ENCODE data around the gene CUL4B.

CUL4B gene

DNA sequence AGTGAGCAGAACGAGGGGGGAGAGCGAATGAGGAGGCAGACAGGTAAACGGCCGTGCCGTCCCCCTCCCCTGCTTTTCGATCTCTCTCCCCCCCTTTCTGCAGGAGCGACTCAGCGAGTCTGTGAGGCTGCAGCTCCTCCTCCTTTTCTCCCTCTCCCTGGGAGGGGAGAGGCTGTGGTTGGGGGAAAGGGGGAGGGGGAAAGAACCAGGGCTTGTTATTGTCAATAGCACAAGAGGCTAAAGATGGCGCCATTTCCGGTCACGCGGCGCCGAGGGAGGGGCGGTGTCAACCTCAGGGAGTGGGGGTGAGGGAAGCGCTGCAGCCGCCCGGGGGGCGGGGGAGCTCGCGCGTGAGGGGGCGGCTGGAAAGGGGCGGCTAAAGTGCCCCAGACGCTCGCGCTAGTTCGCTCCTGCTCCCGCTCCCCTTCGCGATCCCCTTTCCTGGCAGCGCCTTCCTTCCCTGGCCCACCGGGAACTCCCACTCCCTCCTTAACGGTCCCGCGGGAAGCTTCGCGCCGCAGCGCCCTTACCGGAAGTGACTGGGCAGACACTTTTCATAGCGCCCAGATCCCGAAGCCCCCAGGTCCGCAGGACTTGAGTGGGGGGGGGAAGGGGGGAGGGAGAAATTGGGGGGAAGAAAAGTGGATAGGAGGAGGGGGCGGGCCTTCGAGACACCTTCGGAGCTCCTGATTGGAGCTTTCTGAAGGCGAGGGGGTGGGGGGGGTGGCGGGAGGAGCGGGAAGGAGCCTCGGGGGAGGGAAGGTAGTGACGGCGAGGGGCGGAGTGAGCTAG lies at the start of gene CUL4B:
Gene CUL4B (minus strand): TSS at position 121 of the 792 bp plus-strand sequence. CDS start 324 bp downstream, outside the sequence.
- H3K27me3 ChIP-seq (ENCODE audit: control insufficient read depth, low read length) = no peaks in the 10 kb centered on the region
- H3K4me3 ChIP-seq (ENCODE audit: low read length) = peak within 1 kb of the TSS; percentile 92
- peaks cover 17% of the 10 kb centered on the region for H3K4me1 ChIP-seq (ENCODE audit: control insufficient read depth, low read length)
- H3F3A ChIP-seq (ENCODE audit: control insufficient read depth, insufficient read depth) = no peaks in the 10 kb centered on the region
- H3K36me3 ChIP-seq (ENCODE audit: control insufficient read depth, low read length) = peaks cover 31% of the 10 kb centered on the region
- peak within 1 kb of the TSS; percentile 89 for H3K27ac ChIP-seq (ENCODE audit: low read depth, low read length)
- H4K20me1 ChIP-seq (ENCODE audit: control insufficient read depth, insufficient read depth, low read depth, low read length) = no peaks in the 10 kb centered on the region
- peak within 1 kb of the TSS; percentile 78 for H3K4me2 ChIP-seq (ENCODE audit: low read length)
- peaks cover 40% of the 10 kb centered on the region for H3K79me2 ChIP-seq (ENCODE audit: control insufficient read depth, low read length)
- no peaks in the 10 kb centered on the region for H3K9me2 ChIP-seq (replicated peaks; ENCODE audit: control insufficient read depth, low read length)
- H3K9me3 ChIP-seq (ENCODE audit: control insufficient read depth, insufficient read depth, low read length) = no peaks in the 10 kb centered on the region
- TF ChIP-seq, protein P1, sequence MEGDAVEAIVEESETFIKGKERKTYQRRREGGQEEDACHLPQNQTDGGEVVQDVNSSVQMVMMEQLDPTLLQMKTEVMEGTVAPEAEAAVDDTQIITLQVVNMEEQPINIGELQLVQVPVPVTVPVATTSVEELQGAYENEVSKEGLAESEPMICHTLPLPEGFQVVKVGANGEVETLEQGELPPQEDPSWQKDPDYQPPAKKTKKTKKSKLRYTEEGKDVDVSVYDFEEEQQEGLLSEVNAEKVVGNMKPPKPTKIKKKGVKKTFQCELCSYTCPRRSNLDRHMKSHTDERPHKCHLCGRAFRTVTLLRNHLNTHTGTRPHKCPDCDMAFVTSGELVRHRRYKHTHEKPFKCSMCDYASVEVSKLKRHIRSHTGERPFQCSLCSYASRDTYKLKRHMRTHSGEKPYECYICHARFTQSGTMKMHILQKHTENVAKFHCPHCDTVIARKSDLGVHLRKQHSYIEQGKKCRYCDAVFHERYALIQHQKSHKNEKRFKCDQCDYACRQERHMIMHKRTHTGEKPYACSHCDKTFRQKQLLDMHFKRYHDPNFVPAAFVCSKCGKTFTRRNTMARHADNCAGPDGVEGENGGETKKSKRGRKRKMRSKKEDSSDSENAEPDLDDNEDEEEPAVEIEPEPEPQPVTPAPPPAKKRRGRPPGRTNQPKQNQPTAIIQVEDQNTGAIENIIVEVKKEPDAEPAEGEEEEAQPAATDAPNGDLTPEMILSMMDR (IDR thresholded peaks at IDR 0.05; ENCODE audit: low read depth, low read length, poor library complexity, severe bottlenecking) = no peak
- TF ChIP-seq EZH2phosphoT487 (IDR thresholded peaks at IDR 0.05; ENCODE audit: borderline replicate concordance, low read length) = no peak

DNA sequence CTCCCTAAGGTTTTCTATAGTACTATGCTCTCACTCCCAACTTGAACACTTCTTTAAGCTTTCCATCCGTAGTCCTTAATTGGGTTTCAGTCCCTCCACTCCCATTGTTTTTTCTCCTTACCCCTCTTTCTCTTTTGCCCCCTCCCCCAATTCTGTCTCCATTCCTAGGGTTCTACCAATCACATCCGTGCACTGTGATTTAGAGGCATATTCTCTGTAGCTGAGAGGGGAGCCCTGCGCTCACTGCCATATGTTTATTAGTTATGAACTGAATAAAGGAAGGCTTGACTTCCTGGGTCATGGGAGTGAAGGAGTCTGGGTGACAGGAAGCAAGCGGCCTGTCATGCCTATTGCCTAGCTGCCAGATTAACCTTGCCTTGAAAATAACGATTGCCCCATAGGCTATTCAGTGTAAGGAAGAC lies 43.6 kb upstream of the CUL4B start:
- H3K9me2 ChIP-seq (replicated peaks; ENCODE audit: control insufficient read depth, low read length) = no peaks in the 10 kb centered on the region
- no peak for TF ChIP-seq EZH2phosphoT487 (IDR thresholded peaks at IDR 0.05; ENCODE audit: borderline replicate concordance, low read length)
- TF ChIP-seq, protein P1 (IDR thresholded peaks at IDR 0.05; ENCODE audit: low read depth, low read length, poor library complexity, severe bottlenecking) = no peak
- no peaks in the 10 kb centered on the region for H3K27me3 ChIP-seq (ENCODE audit: control insufficient read depth, low read length)
- peaks cover 12% of the 10 kb centered on the region; the same call in 1 of the 2 replicates for H3K4me1 ChIP-seq (ENCODE audit: control insufficient read depth, low read length)
- H3K79me2 ChIP-seq (ENCODE audit: control insufficient read depth, low read length) = peaks cover 37% of the 10 kb centered on the region
- H3K36me3 ChIP-seq (ENCODE audit: control insufficient read depth, low read length) = peaks cover 25% of the 10 kb centered on the region
- H3K4me3 ChIP-seq (ENCODE audit: low read length) = peak overlapping the region; percentile 77
- no peaks in the 10 kb centered on the region for H3F3A ChIP-seq (ENCODE audit: control insufficient read depth, insufficient read depth)
- no peaks in the 10 kb centered on the region for H4K20me1 ChIP-seq (ENCODE audit: control insufficient read depth, insufficient read depth, low read depth, low read length)
- H3K9me3 ChIP-seq (ENCODE audit: control insufficient read depth, insufficient read depth, low read length) = no peaks in the 10 kb centered on the region
- H3K27ac ChIP-seq (ENCODE audit: low read depth, low read length) = peak overlapping the region; percentile 88
- peak overlapping the region; percentile 81 for H3K4me2 ChIP-seq (ENCODE audit: low read length)

DNA sequence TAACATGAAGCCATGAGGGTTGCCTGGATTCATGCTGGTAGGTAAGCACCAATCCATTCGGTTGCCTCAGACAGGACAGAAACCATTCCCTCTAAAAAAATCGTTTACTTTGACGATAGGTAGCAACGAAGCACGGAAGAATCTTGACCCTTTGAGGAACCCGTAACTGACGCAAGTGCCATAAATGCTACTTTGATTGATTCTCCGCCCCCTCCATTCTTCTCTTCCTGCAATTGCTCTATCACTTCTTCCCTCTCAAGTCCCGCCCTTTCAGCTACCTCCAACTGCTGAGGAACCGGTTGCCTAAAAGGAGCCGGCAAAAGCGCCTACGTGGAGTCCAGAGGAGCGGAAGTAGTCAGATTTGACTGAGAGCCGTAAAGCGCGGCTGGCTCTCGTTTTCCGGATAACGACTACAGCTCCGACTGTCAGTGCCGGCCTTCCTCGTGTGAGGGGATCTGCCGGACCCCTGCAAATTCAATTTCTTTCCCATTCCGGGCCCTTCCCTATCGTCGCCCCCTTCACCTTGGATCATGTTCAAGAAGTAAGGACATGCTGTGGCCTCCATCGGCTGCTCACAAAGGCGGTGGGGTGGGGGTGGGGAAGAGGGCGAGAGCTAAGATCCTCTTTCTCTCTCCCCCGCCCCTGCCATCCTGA lies 43.1 kb upstream of the CUL4B start, which contains the start of gene MCTS1:
Gene MCTS1 (plus strand): TSS at position 395 of the 654 bp plus-strand sequence. CDS start 136 bp downstream, at position 531.
- Histone ChIP-seq H3K4me1 (ENCODE audit: control insufficient read depth, low read length) (peaks cover 12% of the 10 kb centered on the region; the same call in 1 of the 2 replicates), H3K9me2 (replicated peaks; ENCODE audit: control insufficient read depth, low read length) (no peaks in the 10 kb centered on the region), H3K4me3 (ENCODE audit: low read length) (peak within 1 kb of the TSS; percentile 77), H3K4me2 (ENCODE audit: low read length) (peak within 1 kb of the TSS; percentile 81), H3F3A (ENCODE audit: control insufficient read depth, insufficient read depth) (no peaks in the 10 kb centered on the region), H3K79me2 (ENCODE audit: control insufficient read depth, low read length) (peaks cover 37% of the 10 kb centered on the region), H3K27ac (ENCODE audit: low read depth, low read length) (peak within 1 kb of the TSS; percentile 88), H3K36me3 (ENCODE audit: control insufficient read depth, low read length) (peaks cover 25% of the 10 kb centered on the region), H3K27me3 (ENCODE audit: control insufficient read depth, low read length) (no peaks in the 10 kb centered on the region), H3K9me3 (ENCODE audit: control insufficient read depth, insufficient read depth, low read length) (no peaks in the 10 kb centered on the region), H4K20me1 (ENCODE audit: control insufficient read depth, insufficient read depth, low read depth, low read length) (no peaks in the 10 kb centered on the region)
- TF ChIP-seq, protein P1 (IDR thresholded peaks at IDR 0.05; ENCODE audit: low read depth, low read length, poor library complexity, severe bottlenecking) = no peak
- no peak for TF ChIP-seq EZH2phosphoT487 (IDR thresholded peaks at IDR 0.05; ENCODE audit: borderline replicate concordance, low read length)

All from DOHH2 (cell line).